ENCODE data around the gene PLAGL1.

GRCh38 chr6:144012534-144012933 is 4.5 kb upstream of the PLAGL1 start:
- TF ChIP-seq CTCF (IDR thresholded peaks at IDR 0.05; ENCODE audit: low read length) (no peak), EZH2 (IDR thresholded peaks at IDR 0.05; ENCODE audit: borderline replicate concordance, low read length) (no peak)
